A549 (cell line): ENCODE data around the gene C2CD2.

Source experiments
- BHLHE40 ChIP-seq: IDR thresholded peaks from 2 replicates; pipeline ENCODE4 v1.6.1; 2012; ENCODE audit warnings: low read depth, low read length, inconsistent platforms
- CHD4 ChIP-seq: fragments of 200-600 bp; sonication (generic); IDR thresholded peaks from 2 replicates; pipeline ENCODE4 v1.6.1; 2016; ENCODE audit warnings: antibody characterized with exemption, mild to moderate bottlenecking, borderline replicate concordance
- CTCF ChIP-seq: fragments of >200 bp; sonication (Bioruptor Twin); formaldehyde crosslinking; IDR thresholded peaks from 3 replicates; pipeline ENCODE4 v1.5.1; 2016
- EHMT2 ChIP-seq: fragments of 200-600 bp; sonication (generic); IDR thresholded peaks from 2 replicates; pipeline ENCODE4 v1.6.1; 2016; ENCODE audit warnings: antibody characterized with exemption, low read depth, mild to moderate bottlenecking, moderate library complexity
- FOSB ChIP-seq: fragments of 250-450 bp; sonication (Bioruptor Pico); IDR thresholded peaks from 2 replicates; pipeline ENCODE4 v1.5.0; 2020; ENCODE audit warnings: mild to moderate bottlenecking, moderate library complexity
- HEYL ChIP-seq: fragments of 250-450 bp; sonication (Bioruptor Pico); IDR thresholded peaks from 2 replicates; pipeline ENCODE4 v1.8.0; 2021; ENCODE audit warnings: mild to moderate bottlenecking, moderate library complexity
- MAFK ChIP-seq: fragments of 450-650 bp; IDR thresholded peaks from 2 replicates; pipeline ENCODE4 v1.6.1; 2014; ENCODE audit not compliant: partially characterized antibody
- MAX ChIP-seq: IDR thresholded peaks from 2 replicates; pipeline ENCODE4 v1.6.1; 2012
- POLR2A ChIP-seq: IDR thresholded peaks from 2 replicates; pipeline ENCODE4 v1.6.1; 2012; ENCODE audit warnings: mild to moderate bottlenecking, low read length
- RAD21 ChIP-seq, 2 experiments: fragments of >200 bp in 1 of 2; sonication (Bioruptor Twin) in 1 of 2; formaldehyde crosslinking in 1 of 2; IDR thresholded peaks in 1 of 2; conservative IDR thresholded peaks in 1 of 2; 2 replicates in 1 of 2; 3 replicates in 1 of 2; pipeline ENCODE4 v1.6.1; 2012 to 2018; ENCODE audit warnings: inconsistent platforms in 1 of 2
- RFX5 ChIP-seq: fragments of 450-650 bp; IDR thresholded peaks from 2 replicates; pipeline ENCODE4 v1.7.1; 2014; ENCODE audit warnings: antibody characterized with exemption, mild to moderate bottlenecking, moderate library complexity
- TP53 ChIP-seq: fragments of 250-450 bp; sonication (Bioruptor Pico); IDR thresholded peaks from 2 replicates; pipeline ENCODE4 v1.5.0; 2021; ENCODE audit warnings: mild to moderate bottlenecking, moderate library complexity
- USF2 ChIP-seq: fragments of 450-650 bp; IDR thresholded peaks from 2 replicates; pipeline ENCODE4 v1.6.1; 2014; ENCODE audit warnings: antibody characterized with exemption
- ZC3H11A ChIP-seq: fragments of 450-650 bp; IDR thresholded peaks from 2 replicates; pipeline ENCODE4 v1.6.1; 2014; ENCODE audit warnings: antibody characterized with exemption, mild to moderate bottlenecking

- no peak for TF ChIP-seq HEYL (CRISPR knock-in tag)
- TF ChIP-seq MAX, result no peak
- no peak for TF ChIP-seq CTCF
- no peak for TF ChIP-seq RAD21 (conservative IDR thresholded peaks at IDR 0.05 in 1 of 2, IDR thresholded peaks at IDR 0.05 in 1 of 2)
- TF ChIP-seq ZC3H11A, result no peak
- TF ChIP-seq USF2, result no peak
- TF ChIP-seq FOSB (CRISPR knock-in tag), result no peak
- TF ChIP-seq RFX5, result no peak
- no peak for TF ChIP-seq CHD4
- TF ChIP-seq MAFK, result no peak
- TF ChIP-seq POLR2A, result no peak
- no peak for TF ChIP-seq TP53 (CRISPR knock-in tag)
- no peak for TF ChIP-seq EHMT2
- no peak for TF ChIP-seq BHLHE40
Measured at GRCh38 chr21:41874611-41875010, 79.2 kb downstream of the C2CD2 start.
